Adrenal gland (tissue), 12 donors: ENCODE measurements around the gene ITGB4. TPM values are rescaled to one million over a fixed set of nuclear protein-coding genes. Genes with fewer than 3 reads are reported as not detected.
"Not testable (repeated sequence)": the region's sequence is repeated elsewhere in the genome, so short reads cannot be mapped to it uniquely, and the experiment has no call there.

ENCODE experiments used
- DNase-seq, 7 donors: peaks; one replicate each; pipeline ENCODE4 v3.0.0-alpha.2; 2019 to 2020
- H3K27ac ChIP-seq, 5 donors: fragments of 200-600 bp; sonication (generic) in 4 of 5; 1 replicate in 3 of 5; 2 replicates in 2 of 5; pipeline versions ENCODE4 v1.5.1 to v1.8.0; 2016 to 2020; ENCODE audit warnings: mild to moderate bottlenecking in 1 of 5
- H3K27me3 ChIP-seq: fragments of 200-600 bp; 2 replicates; pipeline ENCODE4 v1.8.0; 2021
- H3K36me3 ChIP-seq, 2 donors: fragments of 200-600 bp; replicated peaks in 1 of 2; 1 replicate in 1 of 2; 2 replicates in 1 of 2; pipeline versions ENCODE4 v1.5.1 to v1.8.0; 2018 to 2022
- H3K4me1 ChIP-seq, 2 donors: fragments of 200-600 bp; replicated peaks in 1 of 2; 1 replicate in 1 of 2; 2 replicates in 1 of 2; pipeline versions ENCODE4 v1.5.1 to v1.8.0; 2018 to 2021
- H3K4me3 ChIP-seq, 4 donors: fragments of 200-600 bp; sonication (generic) in 3 of 4; one replicate each; pipeline ENCODE4 v1.5.1; 2016 to 2018
- H3K9me3 ChIP-seq, 3 donors: fragments of 200-600 bp; sonication (generic) in 1 of 3; replicated peaks in 1 of 3; 1 replicate in 2 of 3; 2 replicates in 1 of 3; pipeline versions ENCODE4 v1.5.1 to v1.8.0; 2016 to 2021
- CTCF ChIP-seq, 6 experiments: fragments of 450-650 bp in 4 of 6; fragments of 200-600 bp in 2 of 6; sonication (generic) in 1 of 6; IDR thresholded peaks; 1 replicate in 5 of 6; 2 replicates in 1 of 6; pipeline versions ENCODE4 v1.5.1 to v1.8.0; 2016 to 2021; ENCODE audit warnings: antibody characterized with exemption in 6 of 6, mild to moderate bottlenecking in 2 of 6, moderate library complexity in 1 of 6
- POLR2A ChIP-seq, 2 donors: fragments of 450-650 bp; IDR thresholded peaks; one replicate each; pipeline ENCODE4 v1.6.1; 2017; ENCODE audit warnings: antibody characterized with exemption in 2 of 2, mild to moderate bottlenecking in 2 of 2, moderate library complexity in 1 of 2
- WGBS, 4 donors: extraction: QIAGEN DNeasy Blood & Tissue Kit in 2 of 4; methylation state at CpG; one replicate each; pipeline versions ENCODE4 v1.1.5 to v1.1.7; 2013 to 2017; 5-methylcytosine and 5-hydroxymethylcytosine counted together
- intact Hi-C, 2 donors: fragments of 100-400 bp; cut with DNase I; formaldehyde crosslinking; loops; one replicate each; pipeline versions ENCODE4 v1.14.1 to v1.15.0; 2022 to 2023
- polyA plus RNA-seq, 3 donors: library from polyadenylated mRNA; stranded (reverse); fragments of 200-250 nt in 2 of 3; fragments of 350-450 nt in 1 of 3; fragmentation: Illumina TruSeq in 1 of 3; extraction: RNeasy Lipid Tissue Mini Kit (QIAGEN cat#74804) in 1 of 3; gene quantifications; one replicate each; pipeline ENCODE4 v1.2.3, GENCODE V29; 2013 to 2014
- total RNA-seq, 9 donors: library from RNA; depleted of rRNA in 4 of 9; stranded (reverse); fragments of >200 nt in 4 of 9; fragments of 120-200 nt in 1 of 9; fragmentation: NEBNext Ultra II Directional in 1 of 9; extraction: Animal tissue kit (Norgen Biotek cat#: 25700) in 1 of 9; gene quantifications; one replicate each; pipeline versions ENCODE4 v1.1.0 to v1.2.4, GENCODE V29; 2013 to 2023
- donor health status: healthy with polysubstance abuse.
- donor health status: Bipolar disorder and iron deficiency.
- donor health status: DM: yes; HTN: yes; CAD: no.
- donor health status: DM: no; HTN: no; CAD: no.
- donor health status: DM: no; HTN: no; CAD: no.
- donor health status: DM: yes; HTN: yes; CAD: no.

ITGB4 gene
- total and polyA plus RNA-seq, 12 donors: 1.00 to 12.5 (median 6.9) TPM

DNA sequence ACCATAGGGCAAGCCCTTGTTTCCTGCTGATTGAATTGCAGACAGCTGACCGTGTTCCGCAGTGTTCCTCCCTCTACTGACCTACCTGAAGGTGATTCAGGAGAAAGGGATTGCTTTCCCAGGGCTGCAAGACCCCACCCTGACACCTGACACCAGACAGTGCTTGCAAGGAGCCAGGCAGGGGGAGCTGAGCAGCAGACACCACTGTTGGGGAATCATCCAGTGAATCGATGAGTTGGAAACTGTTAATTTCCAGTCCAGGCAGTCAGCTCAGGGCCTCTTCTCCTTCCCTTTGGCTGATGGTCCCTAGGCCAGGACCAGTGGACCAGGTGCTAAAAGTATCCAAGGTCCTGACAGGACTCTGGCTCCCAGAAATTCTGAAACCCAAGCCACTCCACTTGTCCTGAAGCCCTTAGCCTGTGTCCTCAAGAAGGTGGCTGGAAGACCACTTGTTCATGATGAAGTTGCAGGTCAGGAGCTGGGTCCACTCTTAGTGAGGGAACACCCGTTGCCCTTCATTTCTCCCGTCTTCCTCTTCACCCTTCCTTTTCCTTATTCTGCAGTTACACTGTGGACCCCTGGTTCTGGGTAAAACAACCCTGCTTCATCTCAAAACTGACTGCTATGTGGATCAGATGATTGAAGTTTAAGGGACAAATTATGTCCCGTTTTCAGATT lies 53.9 kb downstream of the ITGB4 start:
- intact Hi-C loops: loop anchor here in 1 of 2 donors (10.0 kb wide), 1 partner anchor 120 kb away; the partner anchor contains the start of gene TRIM65
- Histone ChIP-seq H3K4me3 (no peak overlapping the region), H3K9me3 (no peaks in the 10 kb centered on the region), H3K27me3 (no peaks in the 10 kb centered on the region), H3K4me1 (peaks cover 16 to 18% of the 10 kb centered on the region in 2 donors), H3K36me3 (peaks cover 0 to 29% of the 10 kb centered on the region in 2 donors), H3K27ac (peak overlapping the region in 1 of 5 donors; percentile 7)
- peak in 2 of 7 donors; percentile 29 to 67 for DNase-seq
- 57 to 77% (median 72%) methylated on average over 4 to 6 of the region's 6 CpGs for WGBS, 4 donors
- TF ChIP-seq POLR2A (IDR thresholded peaks at IDR 0.05): no peak
- no peak for TF ChIP-seq CTCF (IDR thresholded peaks at IDR 0.05)

DNA sequence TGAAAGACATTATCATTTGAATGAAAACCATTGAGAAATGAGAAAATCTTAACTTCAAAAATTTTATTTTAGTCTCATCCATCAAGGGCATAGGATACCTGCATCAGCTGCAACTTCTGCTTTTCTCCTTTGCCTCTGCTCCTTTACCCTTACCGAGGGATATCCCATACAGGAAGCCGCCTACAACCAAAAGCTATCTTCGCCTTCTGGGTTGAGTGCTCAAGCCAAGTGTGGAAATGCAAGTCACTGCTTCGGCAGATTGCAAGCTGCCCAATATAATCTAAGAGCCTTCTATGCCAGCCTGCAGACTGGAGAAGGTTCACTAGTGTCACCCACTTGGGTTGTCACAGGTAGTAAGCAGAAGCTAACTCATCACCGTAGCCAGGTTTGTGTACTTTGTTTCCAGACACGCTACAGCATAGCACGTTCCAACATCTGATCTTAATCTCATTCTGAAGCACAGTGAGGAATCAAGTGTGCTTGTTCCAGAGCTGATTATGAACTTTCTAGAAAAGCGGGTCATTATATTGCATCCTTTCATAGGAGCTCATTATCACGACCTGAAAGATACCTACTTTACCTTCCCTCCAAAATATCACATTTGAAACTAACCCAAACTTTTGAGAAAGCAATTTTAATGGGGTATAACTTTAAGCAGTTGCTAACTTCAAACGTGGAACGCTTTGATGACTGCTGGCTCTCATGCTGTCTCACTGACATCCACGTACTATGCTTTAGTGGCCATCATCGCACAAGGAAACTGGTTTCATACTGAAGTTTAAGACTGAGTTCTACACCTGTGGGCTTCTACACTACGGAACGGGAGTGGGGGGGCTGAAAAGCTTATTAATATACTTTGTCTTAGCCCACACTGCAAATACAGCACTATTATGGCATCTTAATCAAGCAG lies 55.4 kb downstream of the ITGB4 start:
- H3K36me3 ChIP-seq: peaks cover 0 to 29% of the 10 kb centered on the region in 2 donors
- H3K4me1 ChIP-seq: peaks cover 16 to 20% of the 10 kb centered on the region in 2 donors
- H3K9me3 ChIP-seq: no peaks in the 10 kb centered on the region
- H3K4me3 ChIP-seq: peak overlapping the region in 1 of 4 donors; percentile 78
- no peaks in the 10 kb centered on the region for H3K27me3 ChIP-seq
- H3K27ac ChIP-seq: peak overlapping the region in 2 of 5 donors; percentile 76 to 99
- peak in 5 of 7 donors; percentile 28 to 64 (median 37) for DNase-seq
- intact Hi-C loops: loop anchor here in 1 of 2 donors (10.0 kb wide), 1 partner anchor 118 kb away; the partner anchor contains the start of gene TRIM65
- WGBS, 4 donors: 34 to 43% (median 41%) methylated on average over 15 of the region's 15 CpGs
- TF ChIP-seq POLR2A (IDR thresholded peaks at IDR 0.05): no peak
- TF ChIP-seq CTCF (IDR thresholded peaks at IDR 0.05): no peak

- Histone ChIP-seq H3K27ac (peak overlapping the region in 3 of 5 donors; percentile 76 to 99 (median 95)), H3K27me3 (no peaks in the 10 kb centered on the region), H3K4me3 (peak overlapping the region in 2 of 4 donors; percentile 78 to 85), H3K36me3 (peaks cover 0 to 29% of the 10 kb centered on the region in 2 donors), H3K4me1 (peaks cover 16 to 20% of the 10 kb centered on the region in 2 donors), H3K9me3 (no peaks in the 10 kb centered on the region)
- intact Hi-C loops: loop anchor here in 1 of 2 donors (10.0 kb wide), 1 partner anchor 117 kb away; the partner anchor contains the start of gene TRIM65
- TF ChIP-seq CTCF (IDR thresholded peaks at IDR 0.05): no peak
- TF ChIP-seq POLR2A (IDR thresholded peaks at IDR 0.05): no peak
- peak in 3 of 7 donors; percentile 14 to 54 (median 31) for DNase-seq
- 0 to 10% (median 4%) methylated on average over 2 of the region's 2 CpGs for WGBS, 4 donors
Measured at GRCh38 chr17:75777296-75777922, 56.1 kb downstream of the ITGB4 start.

- 1 to 2% (median 1%) methylated on average over 10 to 19 of the region's 19 CpGs for WGBS, 4 donors
- peaks cover 16 to 23% of the 10 kb centered on the region in 2 donors for H3K4me1 ChIP-seq
- peak overlapping the region; percentile 78 to 93 (median 82) for H3K4me3 ChIP-seq
- intact Hi-C loops: loop anchor here in 1 of 2 donors (10.0 kb wide), 1 partner anchor 117 kb away; the partner anchor contains the start of gene TRIM65
- peaks cover 0 to 29% of the 10 kb centered on the region in 2 donors for H3K36me3 ChIP-seq
- not testable (repeated sequence) for H3K27me3 ChIP-seq, H3K9me3 ChIP-seq
- DNase-seq: peak in 2 of 7 donors; percentile 46 to 52
- peak overlapping the region in 4 of 5 donors; percentile 95 to 99 (median 98) for H3K27ac ChIP-seq
Measured at GRCh38 chr17:75778066-75778860, 57.0 kb downstream of the ITGB4 start.
